Lower lobe of right lung (tissue), 2 donors: ENCODE data around the gene CMTM8. TPM values are rescaled to one million over a fixed set of nuclear protein-coding genes. Genes with fewer than 3 reads are reported as not detected.

Experiments
- ATAC-seq, 2 donors: fragments of 200-7000 bp; cut with Tn5 transposase; one replicate each; pipeline ENCODE4 v1.9.1; 2020 to 2022; ENCODE audit warnings: mild to moderate bottlenecking in 2 of 2, moderate library complexity in 2 of 2
- DNase-seq: peaks from one replicate; pipeline ENCODE4 v3.0.0-alpha.2; 2020
- H3K27ac ChIP-seq: fragments of 200-600 bp; one replicate; pipeline ENCODE4 v1.8.0; 2022
- H3K27me3 ChIP-seq: fragments of 200-600 bp; one replicate; pipeline ENCODE4 v1.8.0; 2022; ENCODE audit warnings: low read depth
- H3K36me3 ChIP-seq: fragments of 200-600 bp; one replicate; pipeline ENCODE4 v1.8.0; 2022; ENCODE audit warnings: mild to moderate bottlenecking
- H3K4me1 ChIP-seq: fragments of 200-600 bp; one replicate; pipeline ENCODE4 v1.8.0; 2022
- H3K4me3 ChIP-seq: fragments of 200-600 bp; one replicate; pipeline ENCODE4 v1.8.0; 2022; ENCODE audit warnings: mild to moderate bottlenecking
- H3K9me3 ChIP-seq: fragments of 200-600 bp; one replicate; pipeline ENCODE4 v1.8.0; 2022
- CTCF ChIP-seq: fragments of 200-600 bp; IDR thresholded peaks from one replicate; pipeline ENCODE4 v1.8.0; 2022; ENCODE audit warnings: antibody characterized with exemption, mild to moderate bottlenecking
- intact Hi-C: fragments of 100-400 bp; cut with DNase I; formaldehyde crosslinking; loops from one replicate; pipeline ENCODE4 v1.11.0; 2022
- total RNA-seq: library from RNA; stranded (reverse); fragmentation: NEBNext Ultra II Directional; extraction: Animal tissue kit (Norgen Biotek cat#: 25700); gene quantifications from one replicate; pipeline ENCODE4 v1.2.1, GENCODE V29; 2021
- donor health status: DM: no; HTN: yes; CAD: no; lungs with severe emphysema.

The CMTM8 gene
- total RNA-seq, 1 donor from 2014 or later: 25.6 TPM

GRCh38 chr3:32326795-32327194 is 88.3 kb downstream of the CMTM8 start:
- no peak for TF ChIP-seq CTCF
- no peaks in the 10 kb centered on the region for H3K4me1 ChIP-seq
- no peaks in the 10 kb centered on the region for H3K9me3 ChIP-seq
- no peaks in the 10 kb centered on the region for H3K27me3 ChIP-seq
- ATAC-seq: no peak
- H3K36me3 ChIP-seq: no peaks in the 10 kb centered on the region
- intact Hi-C loops: no loop called here
- no peak for DNase-seq
- H3K4me3 ChIP-seq: no peak overlapping the region
- H3K27ac ChIP-seq: no peak overlapping the region

GRCh38 chr3:32334675-32335074 is 96.2 kb downstream of the CMTM8 start:
- intact Hi-C loops: no loop called here
- no peak for DNase-seq
- ATAC-seq: peak in 1 of 2 donors; percentile 35
- Histone ChIP-seq H3K36me3 (no peaks in the 10 kb centered on the region), H3K27me3 (no peaks in the 10 kb centered on the region), H3K4me1 (peaks cover 14% of the 10 kb centered on the region), H3K27ac (no peak overlapping the region), H3K4me3 (no peak overlapping the region), H3K9me3 (no peaks in the 10 kb centered on the region)
- no peak for TF ChIP-seq CTCF

GRCh38 chr3:32335365-32336112 is 97.1 kb downstream of the CMTM8 start:
- no peak for TF ChIP-seq CTCF
- ATAC-seq (peak; percentile 57 to 61), DNase-seq (no peak)
- intact Hi-C loops: no loop called here
- no peak overlapping the region for H3K27ac ChIP-seq
- peaks cover 14% of the 10 kb centered on the region for H3K4me1 ChIP-seq
- H3K36me3 ChIP-seq: no peaks in the 10 kb centered on the region
- no peak overlapping the region for H3K4me3 ChIP-seq
- H3K27me3 ChIP-seq: no peaks in the 10 kb centered on the region
- H3K9me3 ChIP-seq: no peaks in the 10 kb centered on the region

- ATAC-seq (peak in 1 of 2 donors; percentile 34), DNase-seq (no peak)
- intact Hi-C loops: no loop called here
- Histone ChIP-seq H3K36me3 (no peaks in the 10 kb centered on the region), H3K27me3 (no peaks in the 10 kb centered on the region), H3K4me1 (peaks cover 14% of the 10 kb centered on the region), H3K4me3 (no peak overlapping the region), H3K9me3 (no peaks in the 10 kb centered on the region), H3K27ac (no peak overlapping the region)
- no peak for TF ChIP-seq CTCF
Observed at GRCh38 chr3:32336113-32336498, 97.6 kb downstream of the CMTM8 start.

- no peaks in the 10 kb centered on the region for H3K36me3 ChIP-seq
- intact Hi-C loops: no loop called here
- peaks cover 14% of the 10 kb centered on the region for H3K4me1 ChIP-seq
- H3K4me3 ChIP-seq: no peak overlapping the region
- no peak for ATAC-seq
- no peaks in the 10 kb centered on the region for H3K9me3 ChIP-seq
- no peaks in the 10 kb centered on the region for H3K27me3 ChIP-seq
- no peak for DNase-seq
- no peak for TF ChIP-seq CTCF
- no peak overlapping the region for H3K27ac ChIP-seq
Observed at GRCh38 chr3:32337505-32337904, 99.0 kb downstream of the CMTM8 start.
